TTC549 (cell line): ENCODE measurements around the gene APBB3.

Experiments used
- FAIRE-seq: peaks from 2 replicates; lab custom pipeline; 2012; peaks lifted over from hg19 to GRCh38; lab: Jason Lieb, UNC

Gene APBB3

GRCh38 chr5:140575309-140575708, 10.9 kb upstream of the APBB3 start:
- no peak for FAIRE-seq

- FAIRE-seq: no peak
Measured at GRCh38 chr5:140574165-140574564, 9.8 kb upstream of the APBB3 start.

DNA sequence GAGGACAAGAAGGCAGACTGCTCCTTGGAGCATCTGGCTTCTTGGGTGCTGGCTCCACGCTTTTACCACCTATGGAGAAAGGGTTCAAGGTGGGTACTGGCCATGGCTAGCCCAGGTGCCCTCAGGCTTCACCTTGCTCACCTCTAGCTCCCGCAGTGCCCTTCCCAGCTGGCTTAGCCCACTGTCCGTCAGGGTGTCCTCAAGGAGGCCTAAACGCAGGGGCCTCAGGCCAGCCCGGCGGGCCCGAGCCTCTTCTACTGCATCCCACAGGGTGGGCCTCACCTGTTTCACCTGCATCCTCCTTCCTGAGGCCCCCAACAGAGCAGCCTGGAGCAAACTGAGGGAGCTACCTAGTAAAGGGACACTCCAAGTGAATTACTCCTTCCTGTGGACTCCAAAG, 9.3 kb upstream of the APBB3 start:
- no peak for FAIRE-seq

DNA sequence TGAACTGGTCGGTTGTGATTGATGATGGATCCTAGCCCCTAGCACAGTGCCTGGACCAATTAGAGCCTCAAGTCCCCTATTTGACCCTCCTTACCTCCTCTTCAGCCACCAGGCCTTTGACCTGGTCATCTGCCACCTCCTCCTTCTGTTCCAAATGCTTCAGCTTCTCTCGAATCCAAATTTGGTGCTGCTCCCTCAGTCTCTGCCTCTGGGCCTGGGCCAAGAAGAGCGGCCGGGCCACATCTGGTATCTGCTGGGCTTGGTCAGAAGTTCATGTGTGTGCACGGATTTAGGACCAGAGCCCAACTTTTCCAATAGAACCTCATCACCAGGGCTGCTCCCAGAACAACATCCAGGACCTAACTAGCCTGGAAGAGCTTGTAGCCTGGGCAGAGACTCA, 6.7 kb upstream of the APBB3 start:
- no peak for FAIRE-seq

DNA sequence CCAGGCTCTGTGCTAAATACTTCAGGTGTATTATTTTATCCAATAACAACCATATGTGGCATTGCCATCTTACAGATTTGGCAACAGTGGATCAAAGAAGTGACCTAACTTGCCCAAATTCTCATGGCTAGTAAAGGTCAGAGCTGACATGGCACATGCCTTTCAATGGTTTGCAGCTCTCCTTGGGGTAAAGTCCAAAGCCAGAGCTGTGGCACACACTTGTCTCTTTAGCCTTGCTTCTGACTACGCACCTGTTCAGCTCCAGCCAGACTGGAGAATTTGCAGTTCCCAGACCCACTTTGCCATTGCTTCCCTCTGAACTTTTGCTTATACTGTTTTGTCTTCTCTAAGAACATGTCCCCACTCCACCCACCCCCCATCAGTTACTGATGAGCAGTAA, 6.1 kb upstream of the APBB3 start:
- no peak for FAIRE-seq

GRCh38 chr5:140570058-140570457, 5.7 kb upstream of the APBB3 start:
- no peak for FAIRE-seq

DNA sequence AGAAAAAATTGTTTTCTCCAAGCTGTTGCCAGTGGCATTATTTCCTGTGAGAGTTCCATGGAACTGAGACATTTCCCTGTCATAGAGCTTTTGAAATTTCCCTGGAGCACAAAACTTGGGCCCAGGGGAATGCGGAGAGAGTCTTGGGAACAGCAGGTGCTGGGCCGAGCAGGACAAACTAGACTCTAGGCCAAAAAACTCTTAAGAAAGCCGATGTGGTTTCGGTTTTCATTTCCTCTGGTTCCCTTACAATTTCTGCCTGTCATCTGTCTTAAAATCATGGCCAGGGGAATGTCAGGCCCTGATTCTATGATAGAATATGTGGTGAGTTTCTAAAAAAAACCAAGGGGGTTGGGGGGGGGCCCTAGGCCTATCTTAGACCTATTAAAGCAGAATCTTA, 4.8 kb upstream of the APBB3 start:
- FAIRE-seq: no peak

DNA sequence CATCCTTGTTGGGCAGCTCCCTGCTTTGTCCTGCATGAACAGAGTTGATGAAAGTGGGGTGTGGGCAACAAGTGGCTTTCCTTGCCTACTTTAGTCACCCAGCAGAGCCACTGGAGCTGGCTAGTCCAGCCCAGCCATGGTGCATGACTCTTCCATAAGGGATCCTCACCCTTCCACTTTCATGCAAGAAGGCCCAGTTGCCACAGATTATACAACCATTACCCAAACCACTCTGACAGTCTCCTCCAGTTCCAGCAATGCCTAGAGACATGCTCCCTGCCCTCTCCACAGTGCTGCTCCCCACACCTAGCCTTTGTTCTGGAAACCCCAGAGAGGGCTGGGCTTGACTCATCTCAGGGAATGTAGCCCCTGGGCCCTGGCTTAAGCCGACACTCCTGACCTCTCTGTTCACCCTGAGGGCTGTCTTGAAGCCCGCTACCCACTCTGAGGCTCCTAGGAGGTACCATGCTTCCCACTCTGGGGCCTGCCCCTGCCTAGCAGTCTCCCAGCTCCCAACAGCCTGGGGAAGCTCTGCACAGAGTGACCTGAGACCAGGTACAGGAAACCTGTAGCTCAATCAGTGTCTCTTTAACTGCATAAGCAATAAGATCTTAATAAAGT, 4.2 kb upstream of the APBB3 start:
- no peak for FAIRE-seq

DNA sequence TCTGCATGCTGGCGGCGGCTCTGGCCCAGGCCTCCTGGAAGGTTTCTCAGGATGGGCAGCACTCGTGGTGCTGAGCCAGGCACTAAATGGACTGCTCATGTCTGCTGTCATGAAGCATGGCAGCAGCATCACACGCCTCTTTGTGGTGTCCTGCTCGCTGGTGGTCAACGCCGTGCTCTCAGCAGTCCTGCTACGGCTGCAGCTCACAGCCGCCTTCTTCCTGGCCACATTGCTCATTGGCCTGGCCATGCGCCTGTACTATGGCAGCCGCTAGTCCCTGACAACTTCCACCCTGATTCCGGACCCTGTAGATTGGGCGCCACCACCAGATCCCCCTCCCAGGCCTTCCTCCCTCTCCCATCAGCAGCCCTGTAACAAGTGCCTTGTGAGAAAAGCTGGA, 3.5 kb upstream of the APBB3 start:
- no peak for FAIRE-seq

DNA sequence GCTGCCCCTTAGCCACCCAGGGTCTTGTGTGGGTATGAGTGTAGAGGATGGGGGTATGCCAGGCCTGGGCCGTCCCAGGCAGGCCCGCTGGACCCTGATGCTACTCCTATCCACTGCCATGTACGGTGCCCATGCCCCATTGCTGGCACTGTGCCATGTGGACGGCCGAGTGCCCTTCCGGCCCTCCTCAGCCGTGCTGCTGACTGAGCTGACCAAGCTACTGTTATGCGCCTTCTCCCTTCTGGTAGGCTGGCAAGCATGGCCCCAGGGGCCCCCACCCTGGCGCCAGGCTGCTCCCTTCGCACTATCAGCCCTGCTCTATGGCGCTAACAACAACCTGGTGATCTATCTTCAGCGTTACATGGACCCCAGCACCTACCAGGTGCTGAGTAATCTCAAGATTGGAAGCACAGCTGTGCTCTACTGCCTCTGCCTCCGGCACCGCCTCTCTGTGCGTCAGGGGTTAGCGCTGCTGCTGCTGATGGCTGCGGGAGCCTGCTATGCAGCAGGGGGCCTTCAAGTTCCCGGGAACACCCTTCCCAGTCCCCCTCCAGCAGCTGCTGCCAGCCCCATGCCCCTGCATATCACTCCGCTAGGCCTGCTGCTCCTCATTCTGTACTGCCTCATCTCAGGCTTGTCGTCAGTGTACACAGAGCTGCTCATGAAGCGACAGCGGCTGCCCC, 2.9 kb upstream of the APBB3 start:
- no peak for FAIRE-seq

DNA sequence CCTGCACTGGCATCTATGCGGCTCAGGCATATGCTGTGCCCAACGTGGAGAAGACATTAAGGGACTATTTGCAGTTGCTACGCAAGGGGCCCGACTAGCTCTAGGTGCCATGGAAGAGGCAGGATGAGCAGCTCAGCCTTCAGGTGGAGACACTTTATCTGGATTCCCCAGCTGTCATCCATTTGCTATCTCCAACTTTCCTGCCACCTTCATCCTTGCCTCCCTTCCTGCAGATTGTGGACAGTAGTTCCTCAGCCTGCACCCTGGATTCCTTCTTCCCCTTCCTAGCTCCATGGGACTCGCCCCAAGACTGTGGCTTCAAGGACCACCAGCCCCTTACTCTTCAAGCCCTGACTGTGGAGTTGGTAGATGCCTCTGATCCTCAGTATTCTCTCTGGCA, 2.3 kb upstream of the APBB3 start:
- FAIRE-seq: no peak

DNA sequence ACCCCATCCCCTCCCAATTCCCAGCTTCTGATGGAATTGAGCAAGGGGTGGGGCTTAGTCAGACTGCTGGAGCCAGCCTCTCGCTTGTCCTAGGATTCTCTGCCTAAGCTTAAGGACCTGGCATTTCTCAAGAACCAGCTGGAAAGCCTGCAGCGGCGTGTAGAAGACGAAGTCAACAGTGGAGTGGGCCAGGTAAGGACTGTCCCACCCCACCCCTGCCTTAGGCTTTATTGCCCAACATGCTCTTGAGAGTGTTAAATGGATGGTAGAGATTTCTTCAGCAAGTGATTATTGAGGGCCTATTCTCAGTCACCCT, 1.3 kb upstream of the APBB3 start:
- FAIRE-seq: no peak

DNA sequence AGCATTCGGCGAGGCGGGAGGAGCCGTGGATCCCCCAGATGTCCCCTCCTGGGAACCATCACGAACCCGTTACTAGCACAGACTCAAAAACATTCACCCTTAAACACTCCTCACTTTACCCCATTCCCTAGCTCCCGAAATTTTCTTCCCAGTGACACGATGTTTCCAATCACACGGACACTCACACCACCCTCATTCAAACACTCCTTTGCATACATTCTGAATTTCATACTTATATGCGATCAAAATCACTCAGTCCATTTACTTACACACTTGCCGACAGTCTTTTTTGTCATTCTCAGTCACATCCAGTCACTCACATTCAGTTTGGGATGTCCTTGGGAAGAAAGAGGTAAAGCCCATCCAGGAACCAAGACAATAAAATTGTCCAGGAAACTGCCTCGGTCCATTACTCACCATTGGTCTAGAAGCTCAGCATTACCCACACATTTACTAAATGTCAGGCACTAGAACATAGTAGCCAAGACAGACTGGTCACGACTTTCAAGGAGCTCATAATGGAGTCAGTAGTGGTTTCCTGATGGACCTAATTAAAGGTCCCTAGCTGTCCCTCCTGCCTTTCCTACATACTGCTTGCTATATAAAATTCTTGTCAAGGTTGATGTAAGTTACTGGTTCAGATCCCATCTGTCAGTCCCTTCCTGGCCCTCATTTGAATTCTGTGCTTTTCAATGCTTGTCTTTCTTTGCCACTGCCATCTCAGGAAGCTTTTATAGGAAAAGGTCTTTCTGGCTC, 804 bp upstream of the APBB3 start:
- FAIRE-seq: no peak

DNA sequence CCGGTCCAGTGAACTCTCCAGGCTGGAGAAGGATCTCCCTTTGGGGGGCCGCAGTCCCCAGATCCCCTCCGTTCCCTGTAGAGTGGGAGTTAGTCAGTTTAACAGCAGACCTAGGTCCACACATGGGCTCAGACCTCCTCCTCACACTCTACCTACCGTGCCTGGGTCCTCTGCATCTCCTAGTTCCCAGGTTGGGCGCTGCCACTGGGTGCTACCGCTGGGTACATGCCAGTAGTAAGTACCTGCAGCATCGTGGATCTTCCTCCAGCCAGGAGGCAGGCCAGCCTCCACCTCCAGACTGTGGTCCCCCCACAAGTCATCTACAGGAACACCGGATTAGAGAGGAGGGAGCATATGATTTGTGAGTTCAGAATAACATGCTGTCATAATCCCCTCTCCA, 802 bp downstream of the APBB3 start:
- no peak for FAIRE-seq

DNA sequence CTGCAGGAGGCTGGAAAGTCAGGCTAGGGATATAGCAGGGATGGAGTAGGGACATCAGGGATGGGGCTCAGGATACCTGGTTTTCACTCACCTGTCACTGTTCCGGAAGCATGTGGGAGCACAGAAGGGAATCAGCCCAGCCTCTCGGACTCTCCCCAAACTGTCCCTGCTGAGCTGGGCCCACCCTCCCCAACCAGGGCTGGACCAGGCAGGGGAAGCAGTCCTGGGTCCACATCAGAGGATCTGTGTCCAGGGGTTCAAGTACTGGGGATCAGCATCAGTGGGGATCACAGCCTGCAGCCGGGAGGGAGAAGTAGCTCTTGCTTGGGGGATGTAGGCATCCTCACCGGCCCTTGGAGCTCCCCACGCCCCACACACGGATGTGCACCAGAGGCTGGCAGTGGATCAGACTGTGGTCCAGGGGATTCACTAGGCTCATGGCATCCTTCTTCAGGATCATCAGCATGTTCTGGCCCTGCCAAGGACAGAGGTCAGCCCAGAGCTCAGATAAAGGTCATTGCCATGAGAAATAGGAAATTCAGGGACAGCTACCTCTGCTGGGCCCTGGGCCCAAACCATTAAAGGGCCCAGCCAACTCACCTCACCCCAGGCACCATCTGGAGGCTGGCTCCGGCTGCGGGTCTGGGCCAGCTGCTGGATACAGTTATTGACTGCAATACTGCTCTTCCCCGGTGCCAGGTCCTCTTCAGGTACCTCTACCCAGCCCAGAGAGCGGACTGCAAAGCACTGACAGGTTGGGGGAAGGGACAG, 2.5 kb downstream of the APBB3 start:
- FAIRE-seq: no peak

GRCh38 chr5:140560227-140560626, 4.2 kb downstream of the APBB3 start:
- no peak for FAIRE-seq

GRCh38 chr5:140558542-140558941, 5.9 kb downstream of the APBB3 start:
- FAIRE-seq: no peak

GRCh38 chr5:140557965-140558364, 6.4 kb downstream of the APBB3 start:
- FAIRE-seq: no peak

DNA sequence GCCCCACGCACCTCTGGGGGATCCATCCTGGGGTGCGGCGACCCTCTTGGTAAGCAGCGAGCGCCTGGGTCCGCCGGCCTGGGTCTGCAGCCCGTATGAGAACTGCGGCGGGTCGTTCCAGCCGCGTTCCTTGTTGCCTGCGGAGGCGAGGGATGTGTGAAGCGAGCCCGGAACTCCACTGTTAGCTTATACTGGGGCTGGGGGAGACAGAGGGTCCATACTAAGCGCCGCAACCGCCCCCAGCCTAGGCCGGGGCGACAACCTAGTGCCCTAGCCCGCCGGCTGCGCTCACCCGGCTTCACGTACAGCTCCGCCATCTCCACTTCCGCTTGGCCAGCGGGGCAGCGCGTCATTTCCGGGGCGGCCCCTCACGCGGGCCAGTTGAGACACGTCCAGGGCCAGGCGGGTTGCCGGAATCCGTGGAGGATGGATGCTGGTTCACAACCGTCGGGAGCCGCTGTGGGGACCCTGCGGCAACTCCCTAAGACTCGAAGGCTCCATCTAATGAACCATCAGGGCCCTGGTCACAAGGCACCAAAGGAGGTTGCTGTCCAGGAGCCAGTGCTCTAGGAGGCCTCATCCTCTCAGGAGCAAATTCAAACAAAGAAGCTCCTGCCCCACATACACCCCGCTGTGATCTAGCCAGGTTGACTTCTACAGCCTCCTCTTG, 7.1 kb downstream of the APBB3 start, which contains the start of gene SRA1:
Gene SRA1 (minus strand): TSS at position 338 of the 670 bp plus-strand sequence. CDS start 21 bp downstream, at position 317.
- no peak for FAIRE-seq

DNA sequence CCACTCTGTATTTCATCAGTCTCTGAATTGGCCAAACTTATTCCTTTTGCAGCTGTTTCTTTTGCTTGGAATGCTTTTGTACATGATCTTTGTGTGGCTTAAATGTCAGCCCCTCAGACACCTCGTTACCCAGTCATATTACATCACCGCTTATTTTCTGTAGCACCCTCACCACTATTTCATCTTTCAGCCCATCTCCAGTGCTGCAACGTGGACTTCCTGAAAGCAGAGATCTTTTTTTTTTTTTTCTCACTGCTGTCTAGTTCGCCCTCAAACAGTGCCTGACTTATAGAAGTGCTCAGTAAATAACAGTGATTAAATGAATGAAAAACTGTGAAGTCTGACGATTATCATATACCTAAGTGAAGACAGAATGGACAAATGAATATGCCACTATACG, 8.0 kb downstream of the APBB3 start:
- no peak for FAIRE-seq

- no peak for FAIRE-seq
Measured at GRCh38 chr5:140555747-140556312, 8.6 kb downstream of the APBB3 start.

GRCh38 chr5:140554454-140554853, 9.9 kb downstream of the APBB3 start:
- no peak for FAIRE-seq
